NCI-H1105 (cell line): ENCODE data around the gene PKNOX1.
"Not testable (repeated sequence)": the region's sequence is repeated elsewhere in the genome, so short reads cannot be mapped to it uniquely, and the experiment has no call there.

Source experiments
- DNase-seq: peaks from one replicate; lab custom pipeline; 2025; lab: John Stamatoyannopoulos, UW

Gene PKNOX1

DNA sequence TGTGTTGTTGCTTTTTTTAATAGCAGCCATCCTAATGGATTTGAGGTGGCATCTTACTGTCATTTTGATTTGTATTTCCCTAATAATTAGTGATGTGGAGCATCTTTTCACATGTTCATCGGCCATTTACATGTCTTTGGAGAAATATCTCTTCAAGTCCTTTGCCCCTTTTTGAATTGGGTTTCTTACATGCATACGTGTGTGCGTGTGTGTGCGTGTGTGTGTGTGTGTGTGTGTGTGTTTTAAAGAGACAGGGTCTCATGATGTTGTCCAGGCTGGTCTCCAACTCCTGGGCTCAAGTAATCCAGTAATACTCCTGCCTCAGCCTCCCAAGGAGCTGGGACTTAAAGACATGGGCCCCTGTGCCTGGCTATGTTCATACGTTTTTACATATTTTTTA lies 9.5 kb downstream of the PKNOX1 start:
- no peak for DNase-seq

DNA sequence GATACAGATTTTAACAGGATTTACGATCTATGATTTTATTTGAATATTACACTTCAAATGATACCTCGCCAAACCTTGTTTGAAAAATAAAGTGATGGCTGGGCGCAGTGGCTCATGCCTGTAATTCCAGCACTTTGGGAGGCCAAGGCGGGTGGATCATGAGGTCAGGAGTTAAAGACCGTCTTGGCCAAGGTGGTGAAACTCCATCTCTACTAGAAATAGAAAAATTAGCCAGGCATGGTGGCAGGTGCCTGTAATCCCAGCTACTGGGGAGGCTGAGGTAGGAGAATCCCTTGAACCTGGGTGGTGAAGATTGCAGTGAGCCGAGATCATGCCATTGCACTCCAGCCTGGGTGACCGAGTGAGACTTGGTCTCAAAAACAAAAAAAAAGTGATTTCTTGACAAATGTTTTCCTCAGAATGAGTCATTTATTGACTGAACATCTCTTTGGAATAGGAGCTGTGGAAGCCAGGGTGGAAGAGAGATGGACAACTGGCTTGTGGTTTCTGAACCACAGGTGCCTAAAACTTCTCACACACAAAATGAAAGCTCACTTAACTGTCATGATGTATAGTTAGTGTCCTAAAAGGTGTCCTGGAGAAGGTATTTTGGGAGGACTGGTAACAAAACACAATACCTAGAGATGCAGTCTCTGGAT lies 11.9 kb downstream of the PKNOX1 start:
- no peak for DNase-seq

DNA sequence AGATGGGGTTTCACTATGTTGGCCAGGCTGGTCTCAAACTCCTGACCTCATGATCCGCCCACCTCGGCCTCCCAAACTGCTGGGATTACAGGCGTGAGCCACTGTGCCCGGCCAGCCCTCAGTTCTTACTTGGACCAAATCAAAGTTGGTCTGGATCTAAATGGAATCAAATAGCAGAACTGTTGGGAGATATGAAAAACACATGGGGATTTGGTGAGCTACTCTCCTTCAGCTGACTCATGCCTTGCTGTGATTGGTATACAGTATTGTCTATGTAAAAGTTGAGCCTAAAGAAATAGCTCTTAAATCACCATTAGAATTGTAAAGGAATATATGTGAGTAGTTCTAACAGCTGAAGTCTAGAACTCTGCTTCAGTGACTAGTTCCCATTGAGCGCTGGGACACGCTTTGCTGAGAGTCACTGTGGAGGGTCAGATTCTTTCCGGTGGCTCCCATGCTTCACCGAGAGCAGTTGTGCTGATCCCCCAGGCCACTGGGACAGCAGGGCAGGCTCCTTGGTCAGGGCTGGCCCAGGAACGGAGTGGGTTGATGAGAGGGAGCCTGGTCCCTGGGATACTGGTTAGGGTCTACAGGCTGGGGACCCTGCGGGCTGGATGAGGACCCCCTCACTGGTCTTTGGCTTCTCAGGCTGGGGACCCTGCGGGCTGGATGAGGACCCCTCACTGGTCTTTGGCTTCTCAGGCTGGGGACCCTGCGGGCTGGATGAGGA lies 14.0 kb downstream of the PKNOX1 start:
- DNase-seq = no peak

DNA sequence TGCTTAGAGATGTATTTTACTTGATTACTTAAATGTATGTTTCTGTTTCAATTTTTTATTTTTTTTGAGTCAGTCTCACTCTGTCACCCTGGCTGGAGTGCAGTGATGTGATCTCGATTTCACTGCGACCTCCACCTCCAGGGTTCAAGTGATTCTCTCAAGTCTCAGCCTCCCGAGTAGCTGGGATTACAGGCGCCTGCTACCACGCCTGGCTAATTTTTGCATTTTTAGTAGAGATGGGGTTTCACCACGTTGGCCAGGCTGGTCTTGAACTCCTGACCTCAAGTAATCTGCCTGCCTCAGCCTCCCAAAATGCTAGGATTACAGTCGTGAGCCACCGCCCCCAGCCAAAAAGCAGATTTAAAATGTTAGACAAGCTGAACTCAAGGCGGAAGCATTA lies 15.0 kb downstream of the PKNOX1 start:
- not testable (repeated sequence) for DNase-seq

DNA sequence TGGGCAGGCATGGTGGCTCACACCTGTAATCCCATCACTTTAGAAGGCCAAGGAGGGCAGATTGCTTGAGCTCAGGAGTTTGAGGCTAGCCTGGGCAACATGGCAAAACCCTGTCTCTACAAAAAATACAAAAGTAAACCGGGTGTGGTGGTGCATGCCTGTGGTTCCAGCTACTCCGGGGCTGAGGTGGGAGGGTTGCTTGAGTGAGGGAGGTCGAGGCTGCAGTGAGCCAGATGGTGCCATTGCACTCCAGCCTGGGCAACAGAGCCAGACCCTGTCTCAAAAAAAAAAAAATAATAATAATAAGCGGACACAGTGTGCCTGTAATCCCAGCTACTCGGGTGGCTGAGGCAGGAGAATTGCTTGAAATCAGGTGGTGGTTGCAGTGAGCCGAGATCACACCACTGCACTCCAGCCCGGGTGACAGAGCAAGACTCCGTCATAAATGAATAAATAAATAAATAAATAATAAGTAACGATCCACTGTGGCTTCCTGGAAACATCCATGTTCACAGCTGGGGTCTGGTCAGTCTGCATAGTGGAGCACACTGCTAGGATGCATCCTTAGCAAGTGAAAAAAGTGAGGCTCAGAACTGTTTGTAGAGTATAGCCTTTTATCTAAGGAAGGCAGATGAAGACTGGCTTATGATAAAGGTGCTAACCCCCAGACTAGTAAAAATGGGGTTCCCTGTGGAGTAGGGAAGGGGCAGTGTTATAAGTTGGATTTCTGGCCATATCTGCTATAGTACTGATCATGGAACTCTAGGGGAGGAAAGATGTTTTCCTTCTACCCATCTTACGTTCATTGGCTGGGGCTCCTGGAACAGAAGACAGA lies 15.7 kb downstream of the PKNOX1 start:
- DNase-seq = no peak

DNA sequence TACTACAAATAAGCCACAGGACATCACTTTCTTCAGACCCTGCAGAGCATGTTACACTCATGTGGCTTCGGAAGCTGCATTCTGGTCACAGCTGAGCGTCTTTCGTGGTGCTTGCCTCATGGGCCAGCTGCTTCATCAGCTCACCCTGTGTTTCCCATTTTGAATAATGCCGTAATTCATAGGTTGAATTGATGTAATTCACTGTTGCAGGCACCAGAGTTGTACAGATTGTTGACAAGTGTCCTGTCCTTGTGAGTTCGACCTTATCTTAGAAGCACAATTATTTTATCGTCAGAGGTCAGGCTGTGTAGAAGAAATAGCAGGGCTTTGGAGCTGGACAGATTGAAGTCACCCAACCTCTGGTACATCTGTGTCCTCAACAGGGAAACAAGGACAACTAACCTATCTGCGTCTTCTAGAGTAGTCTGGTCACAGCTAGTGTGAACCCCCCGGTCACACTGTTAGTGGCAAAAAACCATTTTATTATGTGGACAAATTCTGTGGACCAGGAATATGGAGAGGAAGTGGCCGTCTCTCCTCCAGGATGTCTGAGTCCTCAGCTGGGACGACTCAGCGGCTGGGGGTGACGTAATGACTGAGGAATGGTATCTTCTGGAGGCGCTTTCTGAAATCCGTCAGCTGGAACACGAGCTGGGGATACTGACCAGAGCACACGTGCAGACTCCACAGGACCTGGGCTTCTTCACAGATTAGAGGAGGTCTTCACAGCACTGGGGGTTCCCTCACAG lies 17.8 kb downstream of the PKNOX1 start:
- DNase-seq = no peak

DNA sequence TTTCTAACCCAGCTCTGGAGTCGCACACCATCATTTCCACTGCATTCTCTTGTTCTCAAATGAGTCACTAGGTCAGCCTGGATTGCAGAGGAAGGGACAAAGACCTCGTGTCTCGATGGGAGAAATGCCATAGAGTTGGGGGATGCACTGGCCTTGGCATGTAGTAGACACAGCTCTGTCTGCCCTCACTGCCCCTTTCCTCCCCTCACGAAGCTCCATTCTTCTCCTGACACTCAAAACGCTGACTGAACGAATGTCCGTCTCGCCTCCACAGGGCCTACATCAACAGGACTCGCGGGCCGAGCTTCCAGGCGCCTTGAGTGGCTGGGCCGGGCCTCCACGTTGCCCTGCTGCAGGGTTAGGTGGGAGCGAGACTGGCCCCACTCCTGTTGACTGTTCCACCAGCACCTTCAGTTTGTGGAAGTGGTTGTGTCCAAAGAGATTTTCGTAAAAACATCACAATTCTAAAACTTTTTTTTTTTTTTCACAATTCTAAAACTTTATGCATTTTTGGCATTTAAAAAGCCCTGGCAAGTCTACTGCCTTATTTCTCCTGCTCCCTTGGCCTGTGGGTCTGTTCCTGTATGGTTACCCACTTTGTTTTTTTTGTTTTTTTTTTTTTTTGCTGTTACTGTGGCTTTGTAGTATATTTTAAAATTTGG lies 18.8 kb downstream of the PKNOX1 start:
- no peak for DNase-seq

DNA sequence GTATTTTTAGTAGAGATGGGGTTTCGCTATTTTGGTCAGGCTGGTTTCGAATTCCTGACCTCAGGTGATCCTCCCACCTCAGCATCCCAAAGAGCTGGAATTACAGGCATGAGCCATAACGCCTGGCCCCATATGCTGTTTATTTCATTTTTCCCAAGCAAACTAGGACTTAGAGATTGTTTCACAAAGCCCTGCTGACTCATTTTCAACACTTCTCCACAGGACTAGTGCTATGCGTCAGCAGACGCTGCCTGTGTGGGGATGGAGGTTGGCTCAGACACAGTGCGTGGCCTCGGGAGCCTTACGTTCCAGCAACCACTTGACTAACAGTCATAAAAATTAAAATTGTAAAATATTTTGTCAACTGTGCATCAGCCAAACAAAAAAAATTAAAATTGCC lies 22.7 kb downstream of the PKNOX1 start:
- no peak for DNase-seq

DNA sequence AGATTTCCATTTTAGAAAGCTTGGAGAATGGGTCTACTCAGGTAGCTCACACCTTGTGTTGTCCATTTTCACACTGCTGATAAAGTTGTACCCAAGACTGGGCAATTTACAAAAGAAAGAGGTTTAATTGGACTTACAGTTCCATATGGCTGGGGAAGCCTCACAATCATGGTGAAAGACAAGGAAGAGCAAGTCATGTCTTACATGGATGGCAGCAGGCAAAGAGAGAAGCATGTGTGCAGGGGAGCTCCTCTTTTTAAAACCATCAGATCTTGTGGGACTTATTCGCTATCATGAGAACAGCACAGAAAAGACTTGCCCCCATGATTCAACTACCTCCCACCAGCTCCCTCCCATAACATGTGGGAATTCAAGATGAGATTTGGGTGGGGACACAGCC lies 23.6 kb downstream of the PKNOX1 start:
- not testable (repeated sequence) for DNase-seq

DNA sequence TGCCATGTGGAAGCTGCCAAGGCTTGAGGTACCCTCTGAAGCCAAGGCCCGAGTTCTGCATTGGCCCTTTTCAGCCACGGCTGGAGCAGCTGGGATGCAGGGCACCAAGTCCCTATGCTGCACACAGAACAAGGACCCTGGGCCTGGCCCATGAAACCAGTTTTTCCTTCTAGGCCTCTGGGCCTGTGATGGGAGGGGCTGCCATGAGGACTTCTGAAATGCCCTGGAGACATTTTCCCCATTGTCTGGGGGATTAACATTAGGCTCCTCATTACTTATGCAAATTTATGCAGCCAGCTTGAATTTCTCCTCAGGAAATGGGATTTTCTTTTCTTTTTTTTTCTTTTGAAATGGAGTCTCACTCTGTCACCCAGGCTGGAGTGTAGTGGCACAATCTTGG lies 24.8 kb downstream of the PKNOX1 start:
- DNase-seq = not testable (repeated sequence)

DNA sequence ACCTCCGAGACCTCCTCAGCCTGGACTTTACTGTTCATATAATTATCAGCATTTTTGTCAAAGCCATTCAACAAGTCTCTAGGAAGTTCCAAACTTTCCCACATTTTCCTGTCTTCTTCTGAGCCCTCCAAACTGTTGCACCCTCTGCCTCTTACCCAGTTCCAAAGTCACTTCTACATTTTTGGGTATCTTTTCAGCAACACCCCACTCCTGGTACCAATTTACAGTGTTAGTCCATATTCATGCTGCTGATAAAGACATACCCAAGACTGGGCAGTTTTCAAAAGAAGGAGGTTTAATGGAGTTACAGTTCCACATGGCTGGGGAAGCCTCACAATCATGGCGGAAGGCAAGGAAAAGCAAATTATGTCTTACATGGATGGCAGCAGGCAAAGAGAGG lies 25.7 kb downstream of the PKNOX1 start:
- not testable (repeated sequence) for DNase-seq

DNA sequence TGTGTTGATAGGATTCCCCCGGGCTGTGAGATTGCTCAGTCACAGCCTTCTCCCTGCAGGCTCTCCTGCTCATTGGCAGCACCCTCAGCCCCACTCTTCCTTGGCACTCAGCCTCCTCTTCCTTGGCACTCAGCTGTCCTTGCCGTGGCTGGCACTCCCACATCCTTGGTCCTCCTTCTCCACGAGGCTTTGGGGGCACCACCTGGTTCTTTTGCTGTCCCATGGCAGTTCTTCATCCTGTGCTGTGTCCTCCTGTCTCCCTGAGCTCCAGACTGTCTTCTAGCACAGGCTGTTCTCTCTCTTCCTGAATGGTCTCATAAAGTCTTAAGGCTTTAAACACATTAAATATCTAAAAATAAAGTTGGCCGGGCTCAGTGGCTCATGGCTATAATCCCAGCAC lies 27.0 kb downstream of the PKNOX1 start:
- DNase-seq = no peak

DNA sequence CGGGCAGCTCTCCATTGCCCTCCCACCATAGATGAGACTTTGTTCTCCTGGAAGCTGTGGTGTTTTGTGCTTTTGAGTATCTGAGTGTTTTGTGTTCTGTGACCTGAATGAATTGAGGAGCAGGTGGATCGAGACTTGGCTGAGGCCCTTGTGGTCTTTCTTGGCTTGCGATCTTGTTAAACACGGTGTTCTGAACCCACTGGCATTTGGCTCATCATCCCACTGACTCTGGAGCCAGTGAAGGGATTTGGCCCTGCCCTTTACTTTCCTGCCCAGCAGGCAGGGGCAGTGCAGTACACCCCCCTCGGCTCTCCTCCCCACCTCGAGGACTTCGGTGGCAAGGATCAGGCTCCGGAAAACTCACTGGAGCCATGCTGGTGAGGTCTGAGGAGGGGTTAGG lies 30.6 kb downstream of the PKNOX1 start:
- DNase-seq = no peak

DNA sequence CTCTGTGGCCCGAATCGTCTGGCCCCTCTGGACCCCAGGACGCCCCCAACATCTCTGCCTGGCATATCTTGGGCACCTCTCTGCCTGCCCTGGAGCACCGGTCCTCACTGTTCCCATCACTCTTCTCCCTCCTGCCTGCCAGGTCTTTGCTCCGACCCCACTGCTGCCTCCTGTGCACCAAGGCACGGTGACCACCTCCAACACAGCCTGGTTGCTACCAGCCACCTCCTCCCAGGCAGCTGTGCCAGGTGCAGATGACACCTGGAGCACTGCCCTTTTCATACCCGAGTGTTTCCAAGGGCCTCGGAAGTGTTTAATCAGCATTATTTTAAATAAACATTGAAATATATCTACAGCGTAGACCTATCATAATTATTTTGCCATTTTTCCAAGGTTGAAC lies 31.3 kb downstream of the PKNOX1 start:
- no peak for DNase-seq

DNA sequence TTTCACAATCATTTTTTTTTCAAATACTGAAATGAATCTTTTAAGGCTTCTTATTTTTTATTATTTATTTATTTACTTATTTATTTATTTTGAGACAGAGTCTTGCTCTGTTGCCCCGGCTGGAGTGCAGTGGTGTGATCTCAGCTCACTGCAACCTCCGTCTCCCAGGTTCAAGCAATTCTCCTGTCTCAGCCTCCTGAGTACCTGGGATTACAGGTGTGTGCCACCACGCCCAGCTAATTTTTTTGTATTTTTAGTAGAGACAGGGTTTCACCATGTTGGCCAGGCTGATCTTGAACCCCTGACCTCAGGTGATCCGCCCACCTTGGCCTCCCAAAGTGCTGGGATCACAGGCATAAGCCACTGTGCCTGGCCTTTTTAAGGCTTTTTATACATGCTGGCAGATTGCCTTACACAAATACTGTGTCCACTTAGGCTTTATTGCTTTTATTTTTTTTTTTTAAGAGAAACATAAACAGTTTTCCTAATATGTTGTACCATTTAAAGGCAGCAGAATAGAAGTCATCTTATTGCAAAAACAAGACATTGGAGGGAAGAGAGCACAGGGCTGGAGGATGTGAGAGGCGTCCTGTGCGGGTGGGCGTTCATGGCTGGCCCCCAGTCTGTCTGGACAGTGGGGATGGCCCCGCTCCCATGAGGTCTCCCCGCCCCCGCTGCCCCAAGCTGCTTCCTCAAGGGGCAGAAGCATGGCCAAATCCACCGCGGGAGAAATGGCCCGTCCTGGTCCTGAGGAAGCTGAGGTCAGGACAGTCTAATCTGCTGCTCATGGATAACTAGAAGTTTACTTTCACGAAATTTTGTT lies 31.9 kb downstream of the PKNOX1 start:
- not testable (repeated sequence) for DNase-seq

DNA sequence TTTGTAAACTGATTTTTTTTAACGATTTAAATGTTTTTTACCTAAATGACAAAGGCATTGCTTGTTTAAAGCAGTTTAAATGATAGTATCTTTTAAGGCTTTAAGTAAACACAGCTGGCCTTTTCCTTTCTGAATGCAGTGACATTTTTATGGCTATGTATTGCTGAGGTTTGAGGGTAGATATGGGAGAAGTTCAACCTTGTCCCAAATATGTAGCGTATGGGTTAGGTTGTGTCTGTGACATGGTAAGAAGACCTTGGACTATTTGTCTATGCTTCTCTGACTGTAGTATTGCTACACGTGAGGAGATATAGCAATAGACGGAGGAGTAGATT lies 32.5 kb downstream of the PKNOX1 start:
- DNase-seq = no peak

DNA sequence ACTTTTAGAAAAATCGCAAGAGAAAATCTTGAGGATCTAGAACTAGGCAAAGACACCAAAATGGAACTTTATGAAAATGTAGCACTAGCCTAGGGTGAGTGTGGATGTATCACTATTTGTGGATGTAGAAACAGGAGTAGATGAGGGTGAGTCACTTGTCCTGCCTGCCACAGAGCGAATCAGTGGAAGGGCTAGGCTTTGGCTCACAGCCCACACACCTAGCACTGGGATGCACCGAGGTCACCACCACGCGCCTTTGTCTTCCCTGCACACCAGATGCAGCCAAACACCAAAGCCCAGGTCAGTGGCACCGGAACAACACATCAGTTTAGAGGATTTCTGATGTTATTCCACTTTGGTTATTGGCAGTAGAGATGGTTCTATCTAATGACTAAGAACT lies 38.2 kb downstream of the PKNOX1 start:
- DNase-seq = no peak

DNA sequence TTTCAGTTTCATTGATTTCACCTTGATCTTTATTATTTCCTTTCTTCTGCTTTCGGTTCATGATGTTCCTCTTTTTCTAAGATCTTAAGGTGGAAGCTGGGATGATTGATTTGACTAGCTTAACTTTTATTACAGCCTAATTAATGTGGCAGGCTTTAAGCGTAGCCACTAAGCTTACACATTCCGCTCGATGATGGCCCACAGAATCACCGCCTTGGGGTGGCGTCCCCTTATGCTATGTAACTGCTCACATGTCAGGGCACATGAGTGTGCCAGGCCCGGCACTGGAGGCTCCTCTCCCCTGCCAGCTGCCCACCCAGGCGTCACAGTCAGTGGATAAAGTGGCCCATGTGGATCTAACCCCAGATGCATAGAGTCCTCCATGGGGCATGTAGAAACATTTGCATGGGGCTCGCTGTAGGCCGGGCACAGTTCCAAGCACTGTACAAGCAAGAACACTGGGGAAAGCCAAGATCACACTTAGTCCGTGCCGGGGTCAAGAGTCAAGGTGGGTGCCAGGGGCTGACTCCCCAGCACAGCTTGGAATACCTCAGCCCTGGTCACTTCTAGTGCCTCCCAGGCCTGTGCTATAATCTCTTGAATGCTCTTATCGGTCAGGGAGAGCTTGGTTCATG lies 41.7 kb downstream of the PKNOX1 start:
- no peak for DNase-seq

DNA sequence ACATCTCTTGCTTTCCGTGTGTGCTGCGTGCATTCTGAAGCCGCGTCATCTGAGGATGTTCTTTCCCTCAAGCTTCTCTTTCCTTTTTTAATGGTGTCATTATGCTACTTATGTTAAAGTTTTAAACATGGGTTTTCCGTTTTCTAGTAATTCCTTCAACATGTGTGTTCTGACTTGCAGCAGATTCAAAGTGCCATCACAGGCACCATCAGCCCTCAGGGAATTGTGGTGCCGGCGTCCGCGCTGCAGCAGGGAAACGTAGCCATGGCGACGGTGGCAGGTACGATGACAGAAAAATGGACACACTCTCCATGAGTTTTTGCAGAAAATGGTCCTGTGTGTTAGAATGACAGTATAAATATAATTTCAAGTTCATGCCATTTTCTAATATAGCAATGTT lies 42.4 kb downstream of the PKNOX1 start:
- DNase-seq = no peak

DNA sequence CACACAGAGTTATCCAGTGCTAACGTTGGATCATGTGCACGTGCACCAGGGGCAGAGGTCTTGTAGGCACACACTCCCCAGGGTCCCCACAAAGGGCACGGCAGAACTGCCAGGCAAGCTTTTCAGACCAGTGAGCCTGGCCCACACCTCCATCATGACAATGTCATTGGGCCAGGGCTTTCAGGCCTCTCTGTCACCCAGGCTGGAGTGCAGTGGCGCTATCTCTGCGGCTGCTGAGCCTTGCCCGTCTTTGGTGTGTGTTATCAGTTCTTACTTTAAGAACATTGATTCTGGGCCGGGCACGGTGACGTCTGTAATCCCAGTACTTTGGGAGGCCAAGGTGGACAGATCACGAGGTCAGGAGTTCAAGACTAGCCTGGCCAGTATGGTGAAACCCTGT lies 44.2 kb downstream of the PKNOX1 start:
- DNase-seq = no peak

DNA sequence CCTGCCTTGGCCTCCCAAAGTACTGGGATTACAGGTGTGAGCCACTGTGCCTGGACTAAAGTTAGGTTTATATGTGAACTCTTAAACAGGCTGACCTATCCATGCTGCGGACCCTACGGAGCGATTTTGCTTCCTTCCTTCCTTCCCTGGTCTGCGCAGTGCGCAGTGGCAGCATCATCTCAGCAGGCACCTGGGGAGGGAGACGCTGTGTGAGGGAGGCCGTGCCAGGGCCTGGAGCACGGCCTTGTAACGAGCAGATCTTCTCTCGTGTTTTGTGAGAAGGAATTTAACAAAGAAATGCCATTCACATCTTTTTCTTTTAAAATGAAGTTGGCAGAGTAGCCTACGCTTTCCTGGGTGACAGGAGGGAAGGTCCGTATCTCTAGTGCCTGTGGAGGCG lies 45.8 kb downstream of the PKNOX1 start:
- no peak for DNase-seq
